ENCODE results near the gene HSP90AA1.

Gene HSP90AA1

GRCh38 chr14:102063808-102064429 lies 22.9 kb downstream of the HSP90AA1 start:
- no peak for DNase-seq

- DNase-seq: peak; percentile 92
Observed at GRCh38 chr14:102063109-102063807, 23.6 kb downstream of the HSP90AA1 start.

GRCh38 chr14:102058961-102059360 lies 27.9 kb downstream of the HSP90AA1 start:
- no peak for DNase-seq

- no peak for DNase-seq
Observed at GRCh38 chr14:102058146-102058545, 28.7 kb downstream of the HSP90AA1 start.

GRCh38 chr14:102057480-102058114 lies 29.2 kb downstream of the HSP90AA1 start:
- no peak for DNase-seq

GRCh38 chr14:102056694-102057442 lies 30.0 kb downstream of the HSP90AA1 start:
- DNase-seq: no peak

GRCh38 chr14:102055181-102055901 lies 31.5 kb downstream of the HSP90AA1 start:
- no peak for DNase-seq

- DNase-seq: no peak
Observed at GRCh38 chr14:102052522-102052921, 34.3 kb downstream of the HSP90AA1 start.

GRCh38 chr14:102050625-102051024 lies 36.2 kb downstream of the HSP90AA1 start:
- no peak for DNase-seq

GRCh38 chr14:102050026-102050405 lies 36.8 kb downstream of the HSP90AA1 start:
- no peak for DNase-seq

GRCh38 chr14:102049258-102050025 lies 37.4 kb downstream of the HSP90AA1 start:
- DNase-seq: no peak

GRCh38 chr14:102047808-102048540 lies 38.9 kb downstream of the HSP90AA1 start:
- no peak for DNase-seq

GRCh38 chr14:102046337-102047278 lies 40.2 kb downstream of the HSP90AA1 start:
- no peak for DNase-seq

GRCh38 chr14:102044566-102044965 lies 42.3 kb downstream of the HSP90AA1 start:
- DNase-seq: no peak

GRCh38 chr14:102043251-102044025 lies 43.4 kb downstream of the HSP90AA1 start:
- DNase-seq: no peak

GRCh38 chr14:102042699-102043098 lies 44.1 kb downstream of the HSP90AA1 start:
- DNase-seq: no peak

GRCh38 chr14:102040153-102040552 lies 46.7 kb downstream of the HSP90AA1 start:
- DNase-seq: no peak

GRCh38 chr14:102039157-102039556 lies 47.7 kb downstream of the HSP90AA1 start:
- no peak for DNase-seq

- no peak for DNase-seq
Observed at GRCh38 chr14:102037686-102038085, 49.2 kb downstream of the HSP90AA1 start.
